Esophagus muscularis mucosa (tissue), 3 donors: ENCODE results near the gene ITPR1.

Experiments used
- POLR2A ChIP-seq: fragments of 450-650 bp; IDR thresholded peaks from one replicate; pipeline ENCODE4 v1.6.1; 2017; ENCODE audit warnings: antibody characterized with exemption, moderate library complexity, mild to moderate bottlenecking, low read depth
- POLR2AphosphoS5 ChIP-seq, 2 donors: sonication (generic); formaldehyde crosslinking; IDR thresholded peaks; one replicate each; pipeline ENCODE4 v1.6.1; 2017; ENCODE audit warnings: antibody characterized with exemption in 2 of 2
- TF ChIP-seq, protein P1 (sequence below), 3 experiments: fragments of 200-600 bp in 2 of 3; fragments of 450-650 bp in 1 of 3; sonication (generic) in 2 of 3; IDR thresholded peaks; one replicate each; pipeline ENCODE4 v1.5.1; 2017 to 2019; ENCODE audit warnings: antibody characterized with exemption in 3 of 3, mild to moderate bottlenecking in 2 of 3, moderate library complexity in 1 of 3

GRCh38 chr3:4708230-4708629, 215.1 kb downstream of the ITPR1 start:
- TF ChIP-seq POLR2AphosphoS5 (IDR thresholded peaks at IDR 0.05) = no peak
- TF ChIP-seq, protein P1, sequence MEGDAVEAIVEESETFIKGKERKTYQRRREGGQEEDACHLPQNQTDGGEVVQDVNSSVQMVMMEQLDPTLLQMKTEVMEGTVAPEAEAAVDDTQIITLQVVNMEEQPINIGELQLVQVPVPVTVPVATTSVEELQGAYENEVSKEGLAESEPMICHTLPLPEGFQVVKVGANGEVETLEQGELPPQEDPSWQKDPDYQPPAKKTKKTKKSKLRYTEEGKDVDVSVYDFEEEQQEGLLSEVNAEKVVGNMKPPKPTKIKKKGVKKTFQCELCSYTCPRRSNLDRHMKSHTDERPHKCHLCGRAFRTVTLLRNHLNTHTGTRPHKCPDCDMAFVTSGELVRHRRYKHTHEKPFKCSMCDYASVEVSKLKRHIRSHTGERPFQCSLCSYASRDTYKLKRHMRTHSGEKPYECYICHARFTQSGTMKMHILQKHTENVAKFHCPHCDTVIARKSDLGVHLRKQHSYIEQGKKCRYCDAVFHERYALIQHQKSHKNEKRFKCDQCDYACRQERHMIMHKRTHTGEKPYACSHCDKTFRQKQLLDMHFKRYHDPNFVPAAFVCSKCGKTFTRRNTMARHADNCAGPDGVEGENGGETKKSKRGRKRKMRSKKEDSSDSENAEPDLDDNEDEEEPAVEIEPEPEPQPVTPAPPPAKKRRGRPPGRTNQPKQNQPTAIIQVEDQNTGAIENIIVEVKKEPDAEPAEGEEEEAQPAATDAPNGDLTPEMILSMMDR (IDR thresholded peaks at IDR 0.05) = no peak
- no peak for TF ChIP-seq POLR2A
